ENCODE measurements around the gene NELL1. TPM values are rescaled to one million over a fixed set of nuclear protein-coding genes. Genes with fewer than 3 reads are reported as not detected.
A peak's percentile ranks its signal among the peaks of the same experiment; 100 is the strongest.

NELL1 gene
- total RNA-seq, 1 donor from 2014 or later = 0.29 TPM

DNA sequence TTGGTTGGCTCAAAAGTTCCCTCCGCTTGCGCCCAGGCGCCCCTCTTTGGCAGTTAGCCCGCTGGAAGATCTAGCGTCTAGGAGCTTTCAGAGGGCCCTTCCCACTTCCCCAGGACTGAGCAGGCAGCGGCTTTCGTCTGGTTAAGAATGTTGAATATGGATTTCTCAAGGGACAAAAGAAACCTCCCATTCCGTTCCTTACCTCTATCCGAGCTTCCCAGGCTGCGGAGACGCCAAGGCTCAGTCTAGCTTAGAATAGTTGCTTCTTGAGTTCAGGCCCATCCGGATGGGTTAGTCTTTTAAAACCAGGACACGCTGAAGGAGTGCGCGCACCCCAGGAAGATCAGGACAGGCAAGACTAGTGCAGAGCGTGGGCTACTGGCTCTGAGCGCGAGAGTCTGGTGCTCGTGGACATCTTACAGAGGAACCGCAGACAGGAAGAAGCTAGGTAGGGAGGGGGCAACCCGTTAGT lies 1.6 kb downstream of the NELL1 start:
- Mint-ChIP-seq H3K4me1 (ENCODE audit: low read depth, unreplicated experiment) (peaks cover 12% of the 10 kb centered on the region), H3K9me3 (ENCODE audit: unreplicated experiment) (peaks cover 1% of the 10 kb centered on the region), H3K4me3 (ENCODE audit: unreplicated experiment) (peak overlapping the region; percentile 76), H3K27me3 (ENCODE audit: unreplicated experiment) (peaks cover 29% of the 10 kb centered on the region), H3K27ac (ENCODE audit: unreplicated experiment) (no peak overlapping the region), H3K36me3 (ENCODE audit: unreplicated experiment) (no peaks in the 10 kb centered on the region)
- no peak for DNase-seq
- TF ChIP-seq CTCF (IDR thresholded peaks at IDR 0.05; ENCODE audit: partially characterized antibody, unreplicated experiment) = no peak

- DNase-seq = no peak
- no peak for TF ChIP-seq CTCF (IDR thresholded peaks at IDR 0.05; ENCODE audit: partially characterized antibody, unreplicated experiment)
- Mint-ChIP-seq H3K4me1 (ENCODE audit: low read depth, unreplicated experiment) (peaks cover 12% of the 10 kb centered on the region), H3K9me3 (ENCODE audit: unreplicated experiment) (peaks cover 3% of the 10 kb centered on the region), H3K27ac (ENCODE audit: unreplicated experiment) (no peak overlapping the region), H3K27me3 (ENCODE audit: unreplicated experiment) (peaks cover 32% of the 10 kb centered on the region), H3K4me3 (ENCODE audit: unreplicated experiment) (no peak overlapping the region), H3K36me3 (ENCODE audit: unreplicated experiment) (no peaks in the 10 kb centered on the region)
These were observed 2.6 kb downstream of the NELL1 start for GRCh38 chr11:20671856-20672546.

GRCh38 chr11:20672575-20672974 lies 3.2 kb downstream of the NELL1 start:
- Mint-ChIP-seq H3K36me3 (ENCODE audit: unreplicated experiment) (no peaks in the 10 kb centered on the region), H3K4me1 (ENCODE audit: low read depth, unreplicated experiment) (peaks cover 12% of the 10 kb centered on the region), H3K27ac (ENCODE audit: unreplicated experiment) (no peak overlapping the region), H3K4me3 (ENCODE audit: unreplicated experiment) (no peak overlapping the region), H3K27me3 (ENCODE audit: unreplicated experiment) (peaks cover 32% of the 10 kb centered on the region), H3K9me3 (ENCODE audit: unreplicated experiment) (peaks cover 3% of the 10 kb centered on the region)
- TF ChIP-seq CTCF (IDR thresholded peaks at IDR 0.05; ENCODE audit: partially characterized antibody, unreplicated experiment) = peak; percentile 52
- DNase-seq = no peak

- no peaks in the 10 kb centered on the region for H3K4me1 Mint-ChIP-seq (ENCODE audit: low read depth, unreplicated experiment)
- H3K4me3 Mint-ChIP-seq (ENCODE audit: unreplicated experiment) = no peak overlapping the region
- peaks cover 1% of the 10 kb centered on the region for H3K9me3 Mint-ChIP-seq (ENCODE audit: unreplicated experiment)
- H3K36me3 Mint-ChIP-seq (ENCODE audit: unreplicated experiment) = no peaks in the 10 kb centered on the region
- DNase-seq = no peak
- H3K27ac Mint-ChIP-seq (ENCODE audit: unreplicated experiment) = no peak overlapping the region
- H3K27me3 Mint-ChIP-seq (ENCODE audit: unreplicated experiment) = peaks cover 8% of the 10 kb centered on the region
- no peak for TF ChIP-seq CTCF (IDR thresholded peaks at IDR 0.05; ENCODE audit: partially characterized antibody, unreplicated experiment)
These were observed 7.3 kb downstream of the NELL1 start for GRCh38 chr11:20676658-20677057.

GRCh38 chr11:20688761-20689160 lies 19.4 kb downstream of the NELL1 start:
- Mint-ChIP-seq H3K4me1 (ENCODE audit: low read depth, unreplicated experiment) (no peaks in the 10 kb centered on the region), H3K36me3 (ENCODE audit: unreplicated experiment) (no peaks in the 10 kb centered on the region), H3K4me3 (ENCODE audit: unreplicated experiment) (no peak overlapping the region), H3K27me3 (ENCODE audit: unreplicated experiment) (no peaks in the 10 kb centered on the region), H3K27ac (ENCODE audit: unreplicated experiment) (no peak overlapping the region), H3K9me3 (ENCODE audit: unreplicated experiment) (no peaks in the 10 kb centered on the region)
- no peak for TF ChIP-seq CTCF (IDR thresholded peaks at IDR 0.05; ENCODE audit: partially characterized antibody, unreplicated experiment)
- no peak for DNase-seq
